HG02798 (cell line): ENCODE data around the gene ILDR2.
"Not testable (repeated sequence)": the region's sequence is repeated elsewhere in the genome, so short reads cannot be mapped to it uniquely, and the experiment has no call there.

Source experiments
- ATAC-seq: cut with Tn5 transposase; IDR thresholded peaks from one replicate; pipeline ENCODE4 v1.9.1; 2021; ENCODE audit warnings: mild to moderate bottlenecking; ENCODE audit not compliant: unreplicated experiment, poor library complexity

The ILDR2 gene

DNA sequence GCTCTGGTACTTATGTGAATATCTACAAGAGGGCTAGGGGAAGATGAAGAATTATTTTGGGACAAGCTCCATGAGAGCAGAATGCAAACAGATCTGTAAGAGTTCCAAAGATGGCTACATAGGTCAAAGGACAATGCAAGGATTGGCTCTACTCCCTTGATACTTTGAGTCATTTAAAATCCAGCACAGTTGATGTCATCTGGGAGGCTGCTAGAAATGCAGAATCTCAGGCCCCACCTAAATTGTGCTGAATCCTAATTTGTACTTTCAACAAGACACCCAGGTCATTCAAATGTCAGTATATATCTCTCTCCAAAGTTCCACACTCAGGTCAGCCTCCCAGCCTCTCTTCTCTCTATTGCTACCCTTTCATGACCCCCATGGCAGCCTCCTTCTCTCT, 75.6 kb downstream of the ILDR2 start:
- no peak for ATAC-seq

DNA sequence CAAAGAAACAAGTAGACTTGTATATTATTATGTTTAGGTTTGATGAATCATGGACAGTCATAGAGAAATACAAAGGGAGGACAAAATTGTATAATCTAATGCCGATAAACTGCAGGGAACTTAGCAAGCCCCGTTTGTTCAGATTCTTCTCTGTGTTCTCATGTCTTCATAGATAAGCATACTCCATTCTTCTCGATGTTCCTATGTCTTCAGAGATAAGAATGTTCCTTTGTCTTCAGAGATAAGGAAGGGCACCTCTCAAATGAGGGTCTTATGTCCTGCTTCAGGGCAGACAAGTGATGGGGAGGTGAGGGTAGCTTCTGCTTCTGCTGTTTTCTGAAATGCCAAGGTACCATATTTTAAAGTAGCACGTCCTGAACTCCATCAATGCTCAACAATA, 79.6 kb downstream of the ILDR2 start:
- no peak for ATAC-seq

DNA sequence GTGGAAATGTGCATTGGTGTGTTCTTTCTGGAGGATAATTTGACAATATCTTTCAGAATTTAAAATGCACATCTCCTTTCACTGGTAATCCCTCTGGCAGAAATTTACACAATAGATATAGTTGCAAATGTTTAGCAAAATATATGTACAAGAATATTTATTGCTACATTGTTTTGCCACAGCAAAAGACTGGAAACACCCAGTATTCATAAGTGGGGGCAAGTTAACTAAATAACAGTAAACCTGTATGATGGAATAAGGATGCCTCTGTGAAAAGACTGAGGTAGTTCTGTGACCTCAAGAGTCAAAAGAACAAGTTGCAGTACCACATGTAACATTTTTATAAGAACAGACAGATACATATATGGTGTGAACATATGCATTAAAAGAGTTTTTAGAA, 85.6 kb downstream of the ILDR2 start:
- ATAC-seq = no peak

DNA sequence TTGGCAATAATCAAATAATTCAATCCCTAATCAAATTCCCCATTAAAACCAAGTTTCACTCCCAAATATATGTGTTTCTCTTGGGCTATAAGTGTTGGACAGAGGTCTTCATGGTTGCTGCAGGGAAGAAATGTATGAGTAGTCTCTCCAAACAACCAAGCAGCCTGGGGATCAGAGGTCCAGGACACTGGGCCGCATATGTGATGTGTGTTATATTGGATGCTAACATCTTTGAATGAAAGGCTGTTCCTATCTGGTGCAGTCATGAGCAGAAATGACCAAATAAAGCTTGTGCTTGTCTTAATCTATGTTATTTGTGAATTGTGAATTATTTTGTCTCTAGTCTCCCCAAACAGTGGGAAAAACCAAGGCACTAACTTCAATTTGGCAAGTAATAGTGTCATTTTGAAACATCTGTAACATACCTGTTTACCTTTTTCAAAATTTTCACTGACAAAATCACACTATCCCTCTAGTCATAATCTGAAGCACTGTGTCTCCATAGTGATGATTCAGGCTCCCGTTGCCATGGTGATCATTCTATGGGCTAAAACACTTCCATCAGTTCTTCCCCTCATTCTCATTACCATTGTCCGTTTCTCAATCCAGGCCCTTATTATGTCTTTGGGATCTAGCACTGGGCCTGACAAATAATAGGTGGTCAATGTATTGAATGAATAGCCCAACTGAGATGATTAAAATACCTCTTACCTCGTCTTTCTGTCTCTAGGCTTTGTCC, 86.8 kb downstream of the ILDR2 start:
- ATAC-seq = no peak

DNA sequence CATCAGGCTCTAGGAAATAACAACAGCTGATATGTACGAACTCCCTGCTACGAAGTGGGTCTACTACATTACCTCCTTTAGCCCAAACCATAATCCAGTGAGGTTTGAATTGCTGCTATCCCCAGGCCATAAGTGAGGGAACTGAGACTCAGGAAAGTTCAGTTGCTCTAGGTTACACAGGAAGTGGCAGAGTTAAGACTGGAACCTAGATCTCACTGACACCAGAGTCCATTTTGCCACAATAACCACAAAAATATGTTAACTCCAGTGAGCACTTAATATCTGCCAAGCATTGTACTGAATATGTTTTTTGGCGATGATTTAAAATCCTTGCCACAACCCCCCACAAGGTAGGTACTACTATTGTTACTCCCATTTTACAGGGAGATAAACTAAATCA, 90.4 kb downstream of the ILDR2 start:
- ATAC-seq = peak; percentile 42

DNA sequence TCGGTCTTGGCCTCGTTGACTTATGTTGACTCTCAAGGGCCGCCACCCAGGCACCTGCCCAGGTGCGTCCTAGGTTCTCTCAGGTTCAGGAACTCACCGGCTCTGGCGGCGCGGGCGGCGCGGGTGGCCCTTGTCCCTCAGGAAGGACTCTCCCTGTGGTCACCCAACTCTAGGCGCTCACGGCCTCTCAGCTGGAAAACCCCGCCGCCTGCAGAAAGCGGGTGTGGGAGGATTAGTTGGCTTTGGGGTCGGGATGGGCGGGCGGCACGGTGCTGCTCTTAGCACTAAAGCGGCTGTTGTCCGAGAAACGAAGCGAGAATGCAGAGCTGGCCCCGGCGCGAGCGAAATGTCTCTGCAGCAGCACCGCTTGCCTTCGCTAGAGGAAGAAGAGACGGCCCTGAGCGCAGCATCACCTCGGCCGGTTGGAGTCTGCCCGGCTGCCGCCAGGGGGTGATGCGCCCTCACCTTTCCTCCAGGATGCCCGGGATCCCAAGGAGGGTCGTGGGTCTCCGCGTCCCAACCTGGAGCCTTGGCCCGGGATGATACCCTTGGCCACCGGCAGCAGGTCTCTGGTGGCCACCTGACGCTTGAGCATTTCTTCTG, 91.2 kb downstream of the ILDR2 start:
- no peak for ATAC-seq

DNA sequence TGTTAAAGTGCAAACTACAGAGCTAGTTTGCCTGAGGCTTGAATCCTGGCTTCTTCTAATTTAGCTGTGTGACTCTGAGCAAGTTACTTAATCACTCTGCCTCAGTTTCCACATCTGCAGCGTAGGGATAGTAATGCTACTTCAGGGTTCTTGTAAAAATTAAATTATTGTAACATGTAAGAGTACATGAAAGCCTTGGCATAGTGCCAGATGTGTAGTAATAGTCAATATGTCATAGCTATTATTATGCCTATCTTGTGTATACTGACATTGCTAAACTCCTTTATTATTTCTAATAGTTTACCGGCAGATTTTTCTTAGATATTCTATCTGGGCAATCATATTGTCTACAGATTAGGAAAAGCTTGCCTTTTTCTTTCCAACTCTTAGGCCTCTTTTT, 92.4 kb downstream of the ILDR2 start:
- no peak for ATAC-seq

DNA sequence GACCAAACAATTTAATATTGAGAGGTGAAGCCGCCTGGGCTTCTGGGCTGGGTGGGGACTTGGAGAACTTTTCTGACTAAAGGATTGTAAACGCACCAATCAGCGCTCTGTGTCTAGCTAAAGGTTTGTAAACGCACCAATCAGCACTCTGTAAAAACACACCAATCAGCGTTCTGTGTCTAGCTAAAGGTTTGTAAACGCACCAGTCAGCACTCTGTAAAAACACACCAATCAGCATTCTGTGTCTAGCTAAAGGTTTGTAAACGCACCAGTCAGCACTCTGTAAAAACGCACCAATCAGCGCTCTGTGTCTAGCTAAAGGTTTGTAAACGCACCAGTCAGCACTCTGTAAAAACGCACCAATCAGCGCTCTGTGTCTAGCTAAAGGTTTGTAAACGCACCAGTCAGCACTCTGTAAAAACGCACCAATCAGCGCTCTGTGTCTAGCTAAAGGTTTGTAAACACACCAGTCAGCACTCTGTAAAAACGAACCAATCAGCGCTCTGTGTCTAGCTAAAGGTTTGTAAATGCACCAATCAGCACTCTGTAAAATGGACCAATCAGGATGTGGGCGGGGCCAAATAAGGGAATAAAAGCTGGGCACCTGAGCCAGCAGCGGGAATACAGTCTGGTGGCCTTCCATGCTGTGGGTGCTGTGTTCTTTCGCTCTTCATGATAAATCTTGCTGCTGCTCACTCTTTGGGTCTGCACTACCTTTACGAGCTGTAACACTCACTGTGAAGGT, 97.0 kb downstream of the ILDR2 start:
- not testable (repeated sequence) for ATAC-seq

DNA sequence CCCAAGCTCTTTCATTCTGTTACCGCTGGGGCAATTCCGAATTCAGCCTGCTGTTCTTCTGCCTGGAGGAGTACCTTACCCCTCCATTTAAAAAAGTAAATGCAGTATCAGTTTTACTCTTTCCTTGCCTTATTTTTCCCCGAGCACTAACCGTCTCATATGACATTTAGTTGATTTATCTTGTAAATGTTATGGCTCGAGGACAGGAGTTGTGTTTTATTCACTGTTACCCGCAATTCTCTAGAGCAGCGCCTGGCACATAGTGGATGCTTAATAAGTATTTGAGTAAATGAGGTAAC, 98.9 kb downstream of the ILDR2 start:
- ATAC-seq = no peak

DNA sequence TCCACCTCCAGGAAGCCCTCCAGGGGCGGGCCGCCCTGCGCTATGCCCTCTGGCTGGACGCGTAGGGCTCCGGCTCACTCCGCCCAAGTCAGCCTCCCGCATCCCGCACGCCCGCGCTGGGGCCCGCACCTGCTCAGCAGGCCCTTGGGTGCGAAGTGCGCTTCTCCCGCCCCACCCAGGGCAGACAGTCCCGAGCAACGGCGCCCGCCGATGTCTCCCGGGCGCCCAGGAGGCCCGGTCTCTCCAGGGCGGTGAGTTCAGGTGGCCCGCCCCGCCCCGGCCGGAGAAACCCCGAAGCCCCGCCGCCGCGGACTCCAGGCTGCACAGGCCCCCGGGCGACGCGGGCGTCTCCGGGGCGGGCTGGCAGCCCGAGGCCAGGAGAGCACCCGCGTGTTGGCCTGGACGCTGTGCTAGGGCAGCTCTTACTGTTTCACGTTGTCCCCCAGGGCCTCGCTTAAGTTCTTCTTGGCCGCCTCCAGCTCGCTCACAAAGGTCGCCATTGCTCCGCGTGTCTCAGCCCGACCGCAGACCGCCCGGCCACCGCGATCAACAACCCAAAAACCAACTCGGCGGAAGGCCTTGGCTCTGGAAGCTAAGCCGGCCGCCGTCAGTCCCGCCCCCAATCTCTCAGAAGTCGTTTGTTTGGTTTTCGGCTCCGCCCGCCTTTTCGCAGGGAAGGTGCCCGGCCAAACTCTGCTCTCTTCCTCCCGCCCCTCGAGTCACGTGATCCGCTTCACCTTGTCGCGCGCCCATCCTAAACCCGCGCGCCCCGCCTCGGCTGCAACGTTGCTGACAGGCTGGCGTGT, 99.4 kb downstream of the ILDR2 start, which contains the start of gene TADA1:
TSS of gene TADA1 (minus strand) at position 531 of the 806 bp plus-strand sequence. CDS start at position 500, 31 bp downstream.
- peak; percentile 94 for ATAC-seq

DNA sequence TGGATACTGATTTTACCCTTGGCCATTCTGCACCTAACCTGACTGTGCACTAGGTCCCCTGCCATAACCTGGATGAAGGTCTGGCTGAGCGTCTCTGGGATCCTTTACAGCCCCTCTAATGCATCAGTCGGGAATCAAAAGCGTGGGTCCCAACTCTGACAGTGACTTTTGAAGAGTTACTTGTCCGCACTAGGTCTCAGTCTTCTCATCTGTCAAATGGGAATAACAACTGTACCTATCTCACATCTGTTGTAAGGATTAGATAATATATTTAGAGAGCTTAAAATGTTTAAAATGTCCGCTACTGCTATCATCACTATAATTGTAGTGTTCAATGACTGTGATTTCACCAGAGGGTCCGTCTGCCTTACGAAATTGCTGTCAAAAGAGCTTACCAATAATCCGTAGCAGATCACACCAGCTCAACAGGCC, 100.0 kb downstream of the ILDR2 start:
- ATAC-seq = no peak

DNA sequence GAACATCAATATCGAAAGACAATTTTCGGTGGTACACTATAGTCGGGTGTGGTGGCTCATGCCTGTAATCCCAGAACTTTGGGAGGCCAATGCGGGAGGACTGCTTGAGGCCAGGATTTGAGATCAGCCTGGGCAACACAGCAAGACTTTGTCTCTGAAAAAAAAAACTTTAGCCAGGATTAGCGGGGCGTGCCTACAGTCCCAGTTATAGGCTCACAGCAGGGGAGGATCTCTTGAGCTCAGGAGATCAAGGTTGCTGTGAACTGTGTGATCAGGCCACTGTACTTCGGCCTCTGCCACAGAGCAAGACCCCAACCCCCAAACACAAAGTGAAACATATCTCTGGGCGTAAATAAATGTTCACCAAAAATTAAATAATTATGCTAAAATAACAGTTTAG, 100.9 kb downstream of the ILDR2 start:
- no peak for ATAC-seq

DNA sequence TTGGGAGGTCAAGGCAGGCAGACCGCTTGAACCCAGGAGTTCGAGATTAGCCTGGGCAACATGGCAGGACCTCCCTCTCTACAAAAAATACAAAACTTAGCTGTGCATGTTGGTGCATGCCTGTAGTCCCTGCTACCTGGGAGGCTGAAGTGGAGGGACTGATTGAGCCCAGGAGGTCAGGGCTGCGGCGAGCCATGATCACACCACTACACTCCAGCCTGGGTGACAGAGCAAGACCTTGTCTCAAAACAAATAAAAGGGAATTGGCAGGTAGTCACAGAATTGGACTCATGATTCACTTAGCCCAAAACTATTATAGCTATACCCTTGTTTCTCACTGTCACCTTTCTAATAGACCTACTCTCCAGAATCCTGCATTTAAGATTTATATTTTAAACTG, 104.8 kb downstream of the ILDR2 start:
- ATAC-seq = no peak

DNA sequence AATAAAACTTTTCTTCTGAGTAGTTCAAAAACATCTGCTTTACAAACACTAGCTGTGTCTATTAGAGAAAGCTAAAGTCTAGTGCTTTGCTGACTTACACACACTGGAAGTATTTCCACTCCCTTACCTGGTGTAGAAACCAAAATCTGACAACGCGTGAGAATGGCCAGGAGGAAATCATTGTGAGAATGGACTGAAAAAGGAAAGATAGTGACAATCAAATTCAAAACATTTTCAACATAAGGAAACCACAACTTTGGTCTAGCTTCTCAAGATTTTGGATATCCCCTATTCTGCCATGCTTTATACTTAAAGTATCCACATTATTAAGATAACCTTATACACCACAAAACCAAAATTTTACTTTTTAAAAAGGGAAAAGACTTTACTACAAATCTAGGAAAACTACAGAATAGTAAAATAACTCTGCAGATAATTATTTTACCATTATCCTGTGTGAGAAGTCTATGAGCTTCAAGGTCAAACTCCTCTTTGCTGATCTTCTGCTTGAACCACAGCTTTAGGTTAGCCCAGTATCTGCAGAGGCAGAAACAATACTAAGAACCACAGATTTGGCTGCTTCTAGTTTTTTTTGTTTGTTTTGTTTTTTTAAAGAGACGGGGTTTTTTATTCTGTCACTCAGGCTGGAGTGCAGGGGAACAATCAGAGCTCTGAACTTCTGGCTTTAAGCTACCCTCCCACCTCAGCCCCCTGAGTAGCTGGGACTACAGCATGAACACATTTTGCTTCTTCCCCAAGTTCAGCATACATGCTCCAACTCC, 105.8 kb downstream of the ILDR2 start:
- peak; percentile 42 for ATAC-seq

DNA sequence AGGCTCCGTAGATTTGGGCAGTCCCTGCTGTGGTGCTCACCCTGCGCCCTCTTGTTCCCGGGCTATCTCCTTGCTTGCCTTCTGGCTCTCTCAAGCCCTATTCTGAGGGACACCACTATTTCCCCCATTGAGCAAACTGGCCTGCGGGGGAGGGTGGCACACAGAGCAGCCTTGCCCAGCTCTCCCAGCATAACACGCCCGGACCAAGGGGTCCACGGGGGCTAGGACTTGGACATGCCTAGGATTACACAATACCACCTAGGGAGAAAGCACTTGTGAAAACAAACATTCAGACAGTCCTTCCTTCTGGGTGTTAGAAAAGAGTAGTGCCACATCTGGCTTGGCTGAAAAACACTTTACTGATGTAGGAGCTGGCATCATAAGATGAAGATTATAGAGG, 106.7 kb downstream of the ILDR2 start:
- ATAC-seq = no peak

DNA sequence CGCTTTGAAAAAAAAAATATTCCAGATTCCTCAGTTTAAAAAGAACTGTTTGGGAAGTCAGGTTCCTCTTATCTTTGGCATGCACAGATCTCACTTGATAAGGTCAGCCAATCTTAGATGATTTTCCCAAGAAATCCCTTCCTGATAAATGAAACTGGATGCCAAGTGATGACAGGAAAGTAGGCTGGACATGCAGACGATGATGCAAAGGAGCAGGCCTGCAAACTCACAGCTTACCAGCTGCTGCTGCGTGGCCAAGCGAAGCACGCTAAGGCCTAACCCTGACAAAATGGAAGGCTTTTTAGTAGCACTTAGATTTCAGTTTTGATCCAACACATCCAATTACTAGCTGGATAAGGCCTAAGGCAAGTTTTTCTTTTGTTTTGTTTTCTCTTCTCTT, 109.4 kb downstream of the ILDR2 start:
- ATAC-seq = no peak

DNA sequence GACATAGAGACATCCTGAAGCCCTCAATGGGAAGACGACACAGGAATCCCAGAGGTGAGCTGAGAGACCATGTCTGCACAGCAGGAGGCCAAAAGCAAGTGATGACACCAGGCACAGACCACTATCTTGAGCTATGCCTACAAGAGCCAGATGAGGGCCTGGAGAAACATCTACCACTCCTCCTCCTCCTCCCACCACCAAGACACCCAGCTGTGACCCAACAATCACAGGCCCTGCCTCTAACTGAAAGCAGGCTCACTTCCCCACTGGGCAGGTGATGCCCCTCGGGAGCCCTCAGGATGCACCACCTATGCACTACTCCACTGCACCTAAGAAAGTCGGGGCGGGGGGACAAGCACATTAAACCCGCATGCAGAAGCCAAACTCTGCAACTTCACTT, 115.7 kb downstream of the ILDR2 start:
- no peak for ATAC-seq

DNA sequence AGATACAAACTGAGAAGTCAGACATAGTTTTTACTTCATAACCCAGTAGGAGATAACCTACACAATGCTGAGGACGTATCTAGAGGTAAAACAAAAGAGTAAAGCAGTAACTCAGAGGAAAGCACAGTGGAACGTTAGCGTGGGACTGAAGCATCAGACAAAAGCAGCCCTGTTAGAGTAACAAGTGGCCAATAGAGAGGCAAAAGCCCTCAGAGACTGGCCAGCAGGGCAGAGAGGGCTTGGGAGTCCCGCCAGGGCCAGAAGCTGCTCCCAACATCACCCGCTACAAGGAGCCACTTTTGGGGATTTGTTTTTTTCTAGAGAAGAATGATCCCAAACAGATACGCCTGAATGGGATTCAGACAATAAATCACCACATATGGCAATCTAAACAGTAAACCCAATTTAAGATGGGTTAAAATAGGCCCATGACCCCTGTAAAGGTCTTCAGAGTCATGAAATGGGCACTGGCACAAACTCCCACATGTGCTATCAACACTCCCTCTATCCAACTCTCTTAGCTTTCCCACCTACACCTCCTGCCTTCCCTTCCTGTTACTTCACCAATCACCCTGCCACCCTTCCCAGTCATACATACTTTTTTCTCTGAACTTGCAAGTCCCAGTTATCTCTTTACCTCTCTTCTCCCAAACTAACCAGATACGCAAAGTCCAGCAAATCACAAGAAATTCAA, 116.5 kb downstream of the ILDR2 start:
- no peak for ATAC-seq
